ENCODE results near the gene HNRNPL.
"Not testable (repeated sequence)": the region's sequence is repeated elsewhere in the genome, so short reads cannot be mapped to it uniquely, and the experiment has no call there.

Gene HNRNPL

GRCh38 chr19:38821230-38821825 lies 28.5 kb downstream of the HNRNPL start:
- DNase-seq = not testable (repeated sequence)

- no peak for DNase-seq
These were observed 30.4 kb downstream of the HNRNPL start for GRCh38 chr19:38819231-38819920.

GRCh38 chr19:38817081-38817480 lies 32.7 kb downstream of the HNRNPL start:
- no peak for DNase-seq

GRCh38 chr19:38816131-38816750 lies 33.5 kb downstream of the HNRNPL start:
- no peak for DNase-seq

- DNase-seq = no peak
These were observed 34.5 kb downstream of the HNRNPL start for GRCh38 chr19:38815059-38816001.

GRCh38 chr19:38813932-38814331 lies 35.9 kb downstream of the HNRNPL start:
- not testable (repeated sequence) for DNase-seq

GRCh38 chr19:38813323-38813722 lies 36.5 kb downstream of the HNRNPL start:
- no peak for DNase-seq

GRCh38 chr19:38812841-38813320 lies 36.9 kb downstream of the HNRNPL start, which contains the start of gene LGALS4:
LGALS4 (minus strand) TSS chr19:38812945; CDS start chr19:38812886, 59 bp downstream.
- no peak for DNase-seq

- DNase-seq = no peak
These were observed 37.6 kb downstream of the HNRNPL start for GRCh38 chr19:38812009-38812840.

GRCh38 chr19:38809592-38810252 lies 40.1 kb downstream of the HNRNPL start:
- DNase-seq = no peak

- no peak for DNase-seq
These were observed 41.0 kb downstream of the HNRNPL start for GRCh38 chr19:38808741-38809140.

- DNase-seq = not testable (repeated sequence)
These were observed 42.2 kb downstream of the HNRNPL start for GRCh38 chr19:38807374-38808098.

- no peak for DNase-seq
These were observed 43.4 kb downstream of the HNRNPL start for GRCh38 chr19:38806371-38806770.

- no peak for DNase-seq
These were observed 44.6 kb downstream of the HNRNPL start for GRCh38 chr19:38805180-38805579.

GRCh38 chr19:38803543-38803942 lies 46.2 kb downstream of the HNRNPL start:
- DNase-seq = no peak

- DNase-seq = no peak
These were observed 48.3 kb downstream of the HNRNPL start for GRCh38 chr19:38801359-38802095.

GRCh38 chr19:38800577-38801347 lies 49.0 kb downstream of the HNRNPL start:
- no peak for DNase-seq

GRCh38 chr19:38799104-38799503 lies 50.7 kb downstream of the HNRNPL start:
- DNase-seq = no peak

- DNase-seq = not testable (repeated sequence)
These were observed 52.0 kb downstream of the HNRNPL start for GRCh38 chr19:38797781-38798180.

Data from activated CD4-positive, alpha-beta T cell treated with anti-CD3 and anti-CD28 coated beads, Interleukin-2, amount 50 U/mL, for 1 hour (primary cell).